Spinal cord (tissue), 10 donors: ENCODE results near the gene RAD51B. TPM values are rescaled to one million over a fixed set of nuclear protein-coding genes. Genes with fewer than 3 reads are reported as not detected.

Experiments
- DNase-seq, 6 donors: peaks; one replicate each; pipeline versions ENCODE4 v3.0.0 to v3.0.0-alpha.2; 2013 to 2015; ENCODE audit warnings: low spot score in 6 of 6, low read depth in 4 of 6
- H3K27ac ChIP-seq: one replicate; pipeline ENCODE4 v1.5.1; 2013; ENCODE audit warnings: low read depth, low read length, control low read depth
- H3K27me3 ChIP-seq: one replicate; pipeline ENCODE4 v1.6.1; 2013; ENCODE audit warnings: low read length; ENCODE audit not compliant: control insufficient read depth, insufficient read depth
- H3K36me3 ChIP-seq: one replicate; pipeline ENCODE4 v1.6.1; 2013; ENCODE audit warnings: low read length; ENCODE audit not compliant: control insufficient read depth, insufficient read depth
- H3K4me1 ChIP-seq: one replicate; pipeline ENCODE4 v1.6.1; 2013; ENCODE audit warnings: low read length; ENCODE audit not compliant: control insufficient read depth, insufficient read depth
- H3K4me3 ChIP-seq: one replicate; pipeline ENCODE4 v1.5.1; 2013; ENCODE audit warnings: low read depth, low read length, control low read depth
- H3K9me3 ChIP-seq: one replicate; pipeline ENCODE4 v1.6.1; 2013; ENCODE audit warnings: low read length; ENCODE audit not compliant: control insufficient read depth, insufficient read depth
- WGBS: methylation state at CpG from one replicate; pipeline ENCODE4 v1.1.5; 2013; ENCODE audit warnings: missing lambda C conversion rate; ENCODE audit not compliant: insufficient coverage; 5-methylcytosine and 5-hydroxymethylcytosine counted together
- polyA plus RNA-seq, 2 donors: library from polyadenylated mRNA; unstranded; fragments of 120-200 nt; gene quantifications; one replicate each; pipeline ENCODE4 v1.2.1, GENCODE V29; 2013; ENCODE audit not compliant: insufficient read length in 2 of 2
- total RNA-seq, 2 donors: library from RNA; depleted of rRNA in 1 of 2; stranded (reverse); fragments of 120-200 nt in 1 of 2; fragments of >200 nt in 1 of 2; gene quantifications; one replicate each; pipeline versions ENCODE4 v1.2.3 to v1.2.4, GENCODE V29; 2013 to 2014
- donor health status: healthy.

RAD51B gene
- total and polyA plus RNA-seq, 4 donors: 5.7 to 28.9 (median 14.4) TPM

DNA sequence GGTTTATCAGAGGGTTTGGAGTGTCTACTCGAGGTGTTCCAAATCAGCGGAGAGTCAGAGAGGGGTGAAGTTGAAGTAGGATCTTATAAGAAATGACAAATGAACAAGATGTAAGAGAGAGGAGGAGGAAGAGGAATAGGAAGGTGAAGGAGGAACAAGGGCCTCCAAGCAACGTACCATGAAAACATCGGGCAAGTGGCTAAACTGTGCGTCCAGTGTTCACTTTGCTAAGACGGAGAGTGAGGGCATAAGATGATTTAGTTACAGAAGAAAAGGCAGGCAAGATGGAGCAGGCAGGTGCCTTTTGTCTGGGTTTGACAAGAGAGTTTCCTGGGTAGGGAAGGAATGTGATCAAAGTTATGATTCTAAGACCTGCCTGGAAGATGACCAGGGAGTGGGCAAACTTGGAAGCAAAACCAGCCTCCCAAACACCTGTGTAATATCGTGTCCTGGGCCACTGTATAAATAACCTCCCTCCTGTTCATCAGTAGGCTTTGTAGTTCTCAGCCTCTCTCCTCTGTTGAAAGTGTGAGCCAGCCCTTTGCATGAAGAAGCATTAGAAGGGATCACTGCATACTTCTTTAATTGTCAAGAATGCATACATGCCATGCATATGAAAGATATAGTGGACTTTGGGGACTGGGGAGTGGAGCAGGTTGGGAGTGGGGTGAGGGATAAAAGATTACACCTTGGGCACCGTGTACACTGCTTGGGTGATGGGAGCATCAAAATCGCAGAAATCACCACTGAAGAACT is 861.9 kb downstream of the RAD51B start:
- no peak for DNase-seq
- Histone ChIP-seq H3K27ac (peak overlapping the region; percentile 37), H3K27me3 (no peaks in the 10 kb centered on the region), H3K9me3 (no peaks in the 10 kb centered on the region), H3K4me1 (peaks cover 34% of the 10 kb centered on the region), H3K36me3 (no peaks in the 10 kb centered on the region), H3K4me3 (no peak overlapping the region)
- WGBS: 84% methylated on average over 7 of the region's 9 CpGs

DNA sequence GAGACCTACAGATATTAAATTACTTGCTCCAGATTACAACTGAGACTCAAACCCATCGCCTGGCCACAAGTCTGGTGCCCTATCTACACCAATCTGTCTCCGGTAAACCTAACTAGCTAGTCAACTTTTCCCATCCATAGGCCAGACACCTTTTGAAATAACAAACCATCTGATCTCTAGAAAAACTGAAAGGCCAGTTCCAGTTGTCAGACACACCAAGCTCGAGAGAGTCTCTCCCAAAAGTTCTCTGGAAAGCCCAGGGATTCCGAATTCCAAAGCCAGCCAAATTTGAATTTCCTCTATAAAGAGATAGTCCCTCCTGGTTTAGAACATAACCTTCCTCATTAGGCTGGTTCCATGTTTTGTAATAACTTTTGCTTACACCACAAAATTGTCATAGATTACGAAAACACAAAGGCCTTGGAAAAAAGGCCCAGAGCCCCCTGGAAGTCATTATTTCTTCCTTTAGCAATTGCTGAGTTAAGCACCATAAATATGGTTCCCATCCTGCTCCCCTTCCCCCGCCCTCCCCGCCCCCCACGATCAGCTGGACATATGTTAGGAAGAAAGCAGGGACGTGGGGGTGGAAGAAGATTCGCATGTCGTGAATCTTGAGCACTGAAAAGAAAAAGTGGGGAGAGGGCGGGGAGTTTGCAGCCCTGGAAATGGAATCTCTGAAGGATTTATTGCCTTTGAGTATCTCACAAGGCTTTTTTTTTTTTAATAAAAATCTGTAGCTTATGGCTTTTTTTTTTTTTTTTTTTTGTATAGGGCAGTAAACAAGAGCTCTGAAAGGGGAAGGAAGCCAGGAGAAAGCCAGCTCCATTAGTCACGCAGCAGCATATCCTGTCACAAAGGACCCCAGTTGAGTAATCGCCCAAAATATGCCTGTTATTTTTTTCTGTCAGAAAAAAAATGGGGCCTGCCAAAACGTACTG is 862.9 kb downstream of the RAD51B start:
- H3K36me3 ChIP-seq: no peaks in the 10 kb centered on the region
- WGBS: 89% methylated on average over 4 of the region's 15 CpGs
- no peaks in the 10 kb centered on the region for H3K27me3 ChIP-seq
- peaks cover 34% of the 10 kb centered on the region for H3K4me1 ChIP-seq
- no peak overlapping the region for H3K4me3 ChIP-seq
- peak overlapping the region; percentile 69 for H3K27ac ChIP-seq
- no peaks in the 10 kb centered on the region for H3K9me3 ChIP-seq
- DNase-seq: peak in 2 of 6 donors; percentile 57 to 78

DNA sequence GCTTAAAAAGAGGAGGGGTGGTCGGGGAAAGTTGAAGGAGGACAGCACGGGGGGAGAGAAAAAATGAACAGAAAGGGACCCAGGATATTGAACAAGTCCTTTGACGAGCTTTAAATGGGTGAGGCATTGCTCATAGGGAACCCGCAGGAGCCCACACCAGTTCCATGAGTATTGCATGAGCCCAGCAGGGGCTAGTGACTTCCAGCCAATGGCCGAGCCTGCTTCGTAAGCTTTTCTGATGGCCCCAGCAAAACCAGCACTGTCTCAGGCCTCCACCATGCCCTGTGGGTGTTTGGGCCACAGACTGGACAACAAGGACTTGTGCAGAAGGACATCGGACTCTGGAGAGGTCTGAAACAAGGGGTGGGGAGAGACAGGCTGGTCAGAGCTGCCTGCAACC is 863.7 kb downstream of the RAD51B start:
- 75% methylated on average over 7 of the region's 7 CpGs for whole genome bisulfite sequencing
- Histone ChIP-seq H3K27me3 (no peaks in the 10 kb centered on the region), H3K4me3 (no peak overlapping the region), H3K27ac (peak overlapping the region; percentile 69), H3K36me3 (no peaks in the 10 kb centered on the region), H3K9me3 (no peaks in the 10 kb centered on the region), H3K4me1 (peaks cover 39% of the 10 kb centered on the region)
- no peak for DNase-seq

DNA sequence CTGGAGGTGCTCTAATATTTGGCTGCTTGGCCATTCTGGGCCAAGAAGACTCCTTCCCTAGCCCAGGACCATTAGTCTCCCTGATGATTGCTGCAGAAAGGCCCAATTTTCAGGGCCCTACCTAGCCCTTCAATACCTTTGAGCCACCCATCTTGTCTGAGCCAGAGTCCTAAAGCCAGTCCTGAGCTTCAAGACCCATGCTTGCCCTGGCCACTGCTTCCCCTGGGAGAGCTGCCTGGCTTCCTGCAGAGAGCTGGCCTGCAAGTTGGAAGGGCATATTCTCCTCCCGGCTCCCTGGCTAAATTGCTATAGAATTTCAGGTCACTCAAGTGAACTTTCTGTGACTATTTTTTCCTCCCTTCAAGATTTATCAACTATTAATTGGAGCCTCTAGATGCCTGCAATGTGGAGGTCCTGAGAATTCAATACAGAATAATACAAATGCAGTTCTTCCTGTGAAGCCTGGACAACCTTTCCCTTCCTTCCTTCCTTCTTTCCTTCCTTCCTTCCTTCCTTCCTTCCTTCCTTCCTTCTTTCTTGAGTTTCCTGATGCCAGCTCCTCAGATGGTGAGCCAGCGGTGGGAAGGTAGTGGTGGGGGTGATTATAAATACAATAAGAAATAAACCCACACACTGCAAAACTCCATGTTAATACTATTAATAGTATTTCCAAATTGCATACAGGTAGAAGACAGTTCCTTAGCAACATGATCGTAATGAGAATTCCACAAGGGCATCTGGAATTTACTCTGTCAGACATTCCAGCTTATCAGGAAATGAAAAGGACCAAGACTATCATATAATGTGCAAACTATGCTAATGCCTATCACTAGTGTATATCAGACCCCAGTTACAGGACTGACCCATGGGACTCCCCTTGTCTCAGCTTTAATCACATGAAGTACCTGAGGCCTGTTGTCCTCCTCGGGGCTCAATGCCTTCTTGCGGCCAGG is 865.2 kb downstream of the RAD51B start:
- H3K9me3 ChIP-seq: no peaks in the 10 kb centered on the region
- DNase-seq: peak in 1 of 6 donors; percentile 68
- H3K4me3 ChIP-seq: no peak overlapping the region
- H3K27me3 ChIP-seq: no peaks in the 10 kb centered on the region
- H3K4me1 ChIP-seq: peaks cover 52% of the 10 kb centered on the region
- H3K27ac ChIP-seq: no peak overlapping the region
- 67% methylated on average over 3 of the region's 5 CpGs for WGBS
- no peaks in the 10 kb centered on the region for H3K36me3 ChIP-seq

DNA sequence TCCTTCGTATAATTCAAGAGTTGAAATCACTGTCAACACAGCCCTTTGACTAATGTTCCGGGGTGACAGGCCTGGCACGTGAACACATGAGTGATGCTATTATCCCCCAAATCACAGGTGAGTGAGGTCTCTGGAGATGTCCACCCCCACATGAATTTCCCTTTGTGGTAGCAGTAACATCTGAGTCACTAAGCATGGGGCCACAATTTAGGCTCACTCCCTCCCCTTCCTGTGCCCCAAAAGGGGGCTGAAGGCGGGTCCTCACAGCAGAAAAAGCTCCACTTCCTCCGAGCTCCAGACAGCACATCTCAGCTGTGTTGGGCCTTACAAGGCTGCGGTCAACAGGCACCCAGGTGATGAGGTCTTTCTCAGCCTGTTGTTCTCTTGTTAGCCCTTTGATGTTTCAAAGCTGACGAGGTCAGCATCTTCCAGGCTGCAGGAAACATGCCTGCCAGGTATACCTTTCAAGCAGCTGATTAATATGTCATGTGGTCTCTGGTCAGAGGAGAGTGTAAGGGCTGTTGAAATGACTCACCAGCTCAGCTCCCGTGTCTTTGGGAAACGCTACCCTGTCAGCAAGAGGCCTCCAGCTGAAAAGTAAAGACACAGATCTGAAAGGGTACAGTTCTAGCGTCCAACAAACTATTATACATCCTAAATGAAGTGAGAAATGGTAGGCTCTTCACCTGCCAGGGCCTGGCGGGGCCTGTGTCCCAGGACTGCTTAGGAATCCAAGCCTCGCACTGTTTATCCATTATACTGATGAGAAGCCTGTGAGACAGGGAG is 866.0 kb downstream of the RAD51B start:
- Histone ChIP-seq H3K27ac (peak overlapping the region; percentile 7), H3K36me3 (no peaks in the 10 kb centered on the region), H3K9me3 (no peaks in the 10 kb centered on the region), H3K4me3 (no peak overlapping the region), H3K4me1 (peaks cover 61% of the 10 kb centered on the region), H3K27me3 (no peaks in the 10 kb centered on the region)
- 85% methylated on average over 8 of the region's 12 CpGs for WGBS
- no peak for DNase-seq

DNA sequence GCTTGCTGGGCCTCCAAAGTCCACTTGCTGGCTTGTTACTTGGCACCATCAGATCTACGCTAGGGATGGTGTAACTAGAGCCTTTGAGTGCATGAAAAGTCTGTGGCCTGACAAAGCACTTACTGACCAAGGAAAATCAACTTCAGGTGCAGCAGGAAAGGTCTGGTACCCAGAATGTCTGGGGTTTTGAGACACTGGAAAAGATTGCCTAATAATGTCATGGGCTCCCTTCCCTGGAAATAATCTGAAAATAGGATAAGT is 866.6 kb downstream of the RAD51B start:
- no peaks in the 10 kb centered on the region for H3K36me3 ChIP-seq
- 100% methylated on average over 1 of the region's 1 CpG for WGBS
- peaks cover 66% of the 10 kb centered on the region for H3K4me1 ChIP-seq
- no peaks in the 10 kb centered on the region for H3K27me3 ChIP-seq
- peak overlapping the region; percentile 7 for H3K27ac ChIP-seq
- H3K4me3 ChIP-seq: no peak overlapping the region
- DNase-seq: no peak
- no peaks in the 10 kb centered on the region for H3K9me3 ChIP-seq

DNA sequence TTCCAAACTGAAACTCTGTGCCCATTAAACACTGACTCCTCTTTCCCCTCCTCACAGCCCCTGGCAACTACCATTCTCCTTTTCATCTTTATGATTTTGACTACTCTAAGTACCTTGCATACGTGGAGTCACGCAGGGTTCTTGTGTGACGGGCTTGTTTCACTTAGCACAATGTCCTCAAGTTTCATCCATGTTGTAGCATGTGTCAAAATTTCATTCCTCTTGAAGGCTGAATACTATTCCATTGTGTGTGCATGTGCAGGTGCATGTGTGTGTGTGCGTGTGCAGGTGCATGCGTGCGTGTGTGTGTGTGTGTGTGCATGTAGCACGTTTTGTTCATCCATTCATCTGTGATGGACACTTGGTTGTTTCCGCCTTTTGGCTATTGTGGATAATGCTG is 867.1 kb downstream of the RAD51B start:
- no peak overlapping the region for H3K27ac ChIP-seq
- H3K27me3 ChIP-seq: no peaks in the 10 kb centered on the region
- H3K9me3 ChIP-seq: no peaks in the 10 kb centered on the region
- H3K4me3 ChIP-seq: no peak overlapping the region
- DNase-seq: no peak
- peaks cover 72% of the 10 kb centered on the region for H3K4me1 ChIP-seq
- H3K36me3 ChIP-seq: no peaks in the 10 kb centered on the region
- 40% methylated on average over 1 of the region's 8 CpGs for WGBS

DNA sequence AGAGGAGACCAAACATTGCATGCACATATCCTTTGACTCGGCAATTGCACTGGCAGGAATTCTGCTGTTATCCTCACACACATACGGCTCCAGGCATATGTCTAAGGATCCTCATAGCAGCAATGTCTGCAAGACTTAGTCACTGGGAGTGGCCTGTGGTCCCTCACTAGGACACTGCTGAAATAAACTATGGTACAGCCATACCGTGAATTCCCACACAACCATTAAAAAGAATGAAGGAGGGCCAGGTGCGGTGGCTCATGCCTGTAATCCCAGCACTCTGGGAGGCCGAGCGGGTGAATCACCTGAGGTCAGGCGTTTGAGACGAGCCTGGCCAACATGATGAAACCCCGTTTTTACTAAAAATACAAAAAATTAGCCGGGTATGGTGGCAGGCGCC is 868.2 kb downstream of the RAD51B start:
- Histone ChIP-seq H3K4me1 (peaks cover 75% of the 10 kb centered on the region), H3K36me3 (no peaks in the 10 kb centered on the region), H3K4me3 (no peak overlapping the region), H3K27ac (no peak overlapping the region), H3K27me3 (no peaks in the 10 kb centered on the region), H3K9me3 (no peaks in the 10 kb centered on the region)
- WGBS: 89% methylated on average over 11 of the region's 11 CpGs
- no peak for DNase-seq
